A549 treated with ZK216348 at 1 μM for 4 hours (cell line): ENCODE data around the gene DHX58. TPM values are rescaled to one million over a fixed set of nuclear protein-coding genes. Genes with fewer than 3 reads are reported as not detected.

Experiments
- total RNA-seq: library from RNA; stranded (reverse); fragments of 200-300 nt; extraction: Qiagen RNA extraction; gene quantifications from 5 replicates; pipeline ENCODE4 v1.2.3, GENCODE V29; 2022; ENCODE audit warnings: low read depth

Gene DHX58
- 0.40 to 0.70 TPM (median 0.46 TPM) in 5 replicates for total RNA-seq

DNA sequence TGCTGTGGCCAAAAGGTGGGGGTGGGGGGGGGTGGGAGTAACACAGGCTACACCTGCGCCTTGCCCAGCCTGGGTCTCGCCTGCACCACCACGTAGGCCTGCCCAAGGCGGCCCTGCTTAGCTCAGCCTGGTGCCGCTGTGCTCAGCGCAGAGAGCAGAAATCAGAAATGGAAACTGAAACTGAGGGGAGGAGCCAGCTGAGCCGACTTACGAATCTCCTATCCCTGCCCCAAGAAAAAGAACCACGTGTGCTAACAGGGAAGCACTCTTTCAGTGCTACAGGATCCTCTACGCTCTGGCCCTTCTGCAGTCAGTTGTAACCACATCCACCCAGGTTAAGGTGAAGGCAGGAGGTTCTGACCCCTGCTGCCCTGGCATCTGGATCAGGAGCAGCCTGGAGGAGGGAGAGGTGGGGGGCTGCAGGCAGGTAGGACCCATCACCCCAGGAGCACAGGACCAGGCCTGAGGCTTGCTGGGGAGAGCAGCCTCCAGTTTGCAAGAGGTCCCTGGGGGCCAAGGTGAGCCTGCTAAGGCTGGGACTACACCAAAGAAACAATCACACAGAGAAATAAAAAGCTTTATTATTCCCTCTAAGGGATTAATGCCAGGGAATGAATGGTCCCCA is at the start of gene DHX58:
DHX58 (minus strand) TSS at position 163 of the 625 bp plus-strand sequence. CDS start 822 bp downstream, outside the sequence.

DNA sequence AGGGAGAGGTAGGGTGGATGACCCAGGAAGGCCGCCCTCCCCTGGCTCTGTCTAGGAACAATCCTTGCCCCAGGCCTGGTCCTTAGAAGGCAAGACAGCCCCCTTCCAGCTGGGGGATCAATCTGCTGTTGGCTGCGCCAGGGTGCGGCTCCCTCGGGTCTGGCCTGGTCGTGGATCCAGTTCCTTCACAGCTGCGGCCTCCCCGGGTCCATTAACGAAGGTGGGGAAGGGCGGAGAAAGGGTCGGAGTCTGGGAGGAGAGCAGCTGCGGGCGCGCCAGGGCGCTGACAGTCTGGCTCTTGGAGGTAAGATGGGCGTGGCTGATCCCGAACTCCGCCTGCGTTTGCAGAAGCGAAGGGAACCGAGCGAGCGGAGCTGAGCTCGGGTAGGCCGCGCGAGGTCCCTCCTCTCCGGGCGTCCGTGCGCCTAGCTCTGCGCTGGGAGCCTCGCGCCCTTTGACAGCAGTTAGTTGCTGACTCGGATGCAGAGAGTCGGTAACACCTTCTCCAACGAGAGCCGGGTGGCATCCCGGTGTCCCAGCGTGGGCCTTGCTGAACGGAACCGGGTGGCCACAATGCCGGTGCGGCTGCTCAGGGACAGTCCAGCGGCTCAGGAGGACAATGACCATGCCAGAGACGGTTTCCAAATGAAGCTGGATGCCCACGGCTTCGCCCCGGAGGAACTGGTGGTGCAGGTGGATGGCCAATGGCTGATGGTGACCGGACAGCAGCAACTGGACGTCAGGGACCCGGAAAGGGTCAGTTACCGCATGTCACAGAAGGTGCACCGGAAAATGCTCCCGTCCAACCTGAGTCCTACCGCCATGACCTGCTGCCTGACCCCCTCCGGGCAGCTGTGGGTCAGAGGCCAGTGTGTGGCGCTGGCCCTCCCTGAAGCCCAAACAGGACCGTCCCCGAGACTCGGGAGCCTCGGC is 10.1 kb upstream of the DHX58 start, which contains the start of gene HSPB9:
HSPB9 (plus strand) TSS at position 434 of the 933 bp plus-strand sequence; CDS start at position 481, 47 bp downstream.

DNA sequence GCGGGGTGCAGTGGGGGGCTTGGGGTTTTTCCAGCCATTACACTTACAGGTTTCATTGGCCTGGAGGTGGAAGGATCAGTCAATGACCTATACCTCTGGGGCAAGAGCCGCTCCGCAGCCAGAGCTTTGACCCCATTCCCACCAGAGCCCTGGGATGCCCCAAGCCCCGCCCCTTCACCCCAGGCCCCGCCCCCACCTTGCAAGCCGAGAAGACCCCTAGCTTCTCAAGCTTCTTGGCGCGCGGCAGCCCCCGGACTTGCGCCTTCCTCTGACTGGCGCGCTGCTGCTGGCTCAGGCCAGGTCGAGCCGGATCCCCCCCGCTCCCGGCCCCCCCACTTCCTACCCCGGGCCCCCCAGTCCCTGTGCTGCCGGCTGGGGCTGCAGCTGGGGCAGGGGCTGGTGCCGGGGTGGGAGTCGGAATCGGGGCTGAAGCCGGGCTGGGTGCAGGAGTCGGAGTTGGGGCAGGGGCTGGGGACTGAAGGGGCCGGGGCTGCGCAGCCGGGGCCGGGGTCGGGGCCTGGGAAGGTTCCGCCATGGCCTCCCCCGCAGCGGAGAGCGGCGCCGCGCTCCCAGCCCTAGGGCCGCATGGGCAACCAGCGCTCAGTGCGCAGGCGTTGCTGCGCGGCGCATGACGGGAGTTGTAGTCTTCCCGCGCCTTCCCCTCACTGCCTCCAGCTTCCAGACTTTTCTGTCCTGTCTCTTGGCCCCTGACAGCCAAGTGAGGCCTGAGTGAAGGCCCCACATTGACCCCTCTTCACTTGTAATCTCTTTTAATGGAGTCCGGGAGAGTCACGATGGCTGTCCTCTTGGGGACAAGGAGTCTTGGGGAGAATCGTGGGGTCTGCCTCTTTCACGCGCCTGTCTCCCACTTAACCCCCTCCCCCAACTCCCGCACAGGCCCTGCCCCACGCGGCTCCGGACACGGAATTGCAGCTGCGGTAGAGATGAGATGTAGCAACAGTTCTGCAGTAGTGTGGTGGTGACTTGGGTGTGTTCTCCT is 8.6 kb upstream of the DHX58 start, which contains the start of gene KAT2A:
KAT2A (minus strand) TSS at position 598 of the 1,000 bp plus-strand sequence; CDS start at position 535, 63 bp downstream.

DNA sequence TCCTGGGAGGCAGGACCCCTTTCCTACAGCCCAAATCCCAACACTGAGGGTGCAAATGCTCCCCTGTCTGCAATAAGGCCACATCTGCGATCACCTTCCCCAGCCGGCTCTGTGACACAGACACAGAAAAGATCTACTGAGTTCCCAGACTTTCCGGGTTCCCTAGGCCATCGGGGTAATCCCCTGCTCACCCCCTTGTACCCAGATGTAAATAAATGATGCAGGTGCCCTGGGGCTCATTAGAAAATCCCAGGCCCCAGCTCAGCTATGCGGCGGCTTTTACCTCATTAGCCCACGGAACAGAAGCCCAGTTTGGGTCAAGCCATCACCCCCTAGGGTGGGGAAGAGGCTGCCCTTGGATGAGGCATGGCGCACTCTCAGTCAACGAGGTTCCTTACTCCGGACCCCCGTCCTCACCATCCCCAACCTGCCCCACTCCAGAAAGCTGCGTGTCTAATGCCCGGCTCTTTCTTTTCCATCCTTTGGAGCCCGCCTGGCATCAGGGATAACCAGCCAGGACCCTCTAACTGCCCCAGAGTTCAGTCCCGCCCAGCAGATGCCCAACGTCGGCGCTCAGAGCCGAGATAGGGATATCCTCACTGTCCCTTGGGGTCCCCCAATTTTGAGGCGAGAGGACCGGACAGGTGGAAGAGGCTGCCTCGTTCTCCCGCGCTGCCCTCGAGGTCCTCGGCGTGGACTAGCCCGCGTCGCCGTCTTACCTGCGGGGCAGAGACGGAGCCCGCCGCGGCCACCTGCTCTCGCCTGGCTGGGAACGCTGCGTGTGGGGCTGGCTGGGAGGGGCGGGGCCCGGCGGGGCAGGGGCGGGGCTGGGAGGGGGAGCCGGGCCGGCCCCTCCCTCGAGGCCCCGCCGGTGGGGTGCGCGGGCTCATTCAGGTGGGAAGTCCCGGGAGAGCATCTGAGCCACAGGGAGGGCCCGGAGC is 14.6 kb downstream of the DHX58 start, which contains the start of gene ZNF385C:
ZNF385C (minus strand) TSS at position 783 of the 941 bp plus-strand sequence. CDS start 35,417 bp downstream, outside the sequence.

Other genes with a start within 250 kb of the DHX58 start
- 1.9 to 4.3 TPM (median 2.5 TPM) in 5 replicates for gene KLHL11, start 247.3 kb downstream of the DHX58 start, total RNA-seq
- 248 to 316 TPM (median 287 TPM) in 5 replicates for gene ACLY, start 193.8 kb downstream of the DHX58 start, total RNA-seq
- gene ODAD4, start 182.1 kb downstream of the DHX58 start, total RNA-seq: 1.2 to 2.0 TPM (median 1.5 TPM) in 5 replicates
- 53.6 to 76.8 TPM (median 69.5 TPM) in 5 replicates for gene CNP, start 145.9 kb downstream of the DHX58 start, total RNA-seq
- gene DNAJC7, start 95.3 kb downstream of the DHX58 start, total RNA-seq: 116 to 138 TPM (median 126 TPM) in 5 replicates
- gene NKIRAS2, start 92.6 kb downstream of the DHX58 start, total RNA-seq: 40.2 to 49.3 TPM (median 45.6 TPM) in 5 replicates
- gene C17orf113, start 62.1 kb downstream of the DHX58 start, total RNA-seq: 0.40 to 1.2 TPM (median 0.76 TPM) in 5 replicates
- gene ZNF385C, start 14.2 kb downstream of the DHX58 start, total RNA-seq: 0.19 to 0.44 TPM (median 0.22 TPM) in 4 of 5 replicates, not detected in the other
- 31.8 to 56.4 TPM (median 52.0 TPM) in 5 replicates for gene KAT2A, start 8.7 kb upstream of the DHX58 start, total RNA-seq
- not detected in 5 replicates for gene HSPB9, start 10.1 kb upstream of the DHX58 start, total RNA-seq
- gene RAB5C, start 42.3 kb upstream of the DHX58 start, total RNA-seq: 198 to 273 TPM (median 264 TPM) in 5 replicates
- gene KCNH4, start 68.4 kb upstream of the DHX58 start, total RNA-seq: 0.18 to 0.48 TPM (median 0.33 TPM) in 5 replicates
- 0.55 TPM in 1 of 5 replicates, not detected in the others for gene HCRT, start 72.7 kb upstream of the DHX58 start, total RNA-seq
- gene GHDC, start 81.8 kb upstream of the DHX58 start, total RNA-seq: 11.9 to 22.4 TPM (median 20.1 TPM) in 5 replicates
- gene STAT5B, start 163.7 kb upstream of the DHX58 start, total RNA-seq: 22.4 to 32.5 TPM (median 29.7 TPM) in 5 replicates
- gene STAT5A, start 175.8 kb upstream of the DHX58 start, total RNA-seq: 4.4 to 7.2 TPM (median 5.7 TPM) in 5 replicates